GM12801 (cell line): ENCODE results near the gene MYT1.

Experiments used
- TF ChIP-seq, protein P1 (sequence below): IDR thresholded peaks from one replicate; pipeline ENCODE4 v1.5.1; 2011; ENCODE audit warnings: control low read depth; ENCODE audit not compliant: insufficient read length; ENCODE audit errors: extremely low read depth

The MYT1 gene

DNA sequence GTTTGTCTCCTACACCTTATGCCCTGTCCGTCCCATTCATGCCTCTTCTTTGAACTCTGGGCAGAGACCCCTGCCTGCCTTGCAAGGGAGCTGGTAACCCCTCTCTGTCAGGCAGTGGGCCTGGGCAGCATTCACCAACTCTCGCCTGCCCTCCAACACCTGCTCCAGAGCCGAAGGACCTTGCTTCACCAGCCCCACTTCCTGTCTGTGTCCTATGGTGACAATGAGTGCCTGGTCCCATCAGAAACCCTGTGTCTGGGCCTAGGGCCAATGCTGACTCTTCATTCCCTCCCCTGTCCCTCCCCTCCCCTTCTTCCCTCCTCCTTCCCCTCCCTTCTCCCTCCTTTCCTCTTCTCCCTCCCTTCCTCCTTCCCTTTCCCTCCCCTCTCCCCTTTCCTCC lies 68.5 kb downstream of the MYT1 start:
- TF ChIP-seq, protein P1, sequence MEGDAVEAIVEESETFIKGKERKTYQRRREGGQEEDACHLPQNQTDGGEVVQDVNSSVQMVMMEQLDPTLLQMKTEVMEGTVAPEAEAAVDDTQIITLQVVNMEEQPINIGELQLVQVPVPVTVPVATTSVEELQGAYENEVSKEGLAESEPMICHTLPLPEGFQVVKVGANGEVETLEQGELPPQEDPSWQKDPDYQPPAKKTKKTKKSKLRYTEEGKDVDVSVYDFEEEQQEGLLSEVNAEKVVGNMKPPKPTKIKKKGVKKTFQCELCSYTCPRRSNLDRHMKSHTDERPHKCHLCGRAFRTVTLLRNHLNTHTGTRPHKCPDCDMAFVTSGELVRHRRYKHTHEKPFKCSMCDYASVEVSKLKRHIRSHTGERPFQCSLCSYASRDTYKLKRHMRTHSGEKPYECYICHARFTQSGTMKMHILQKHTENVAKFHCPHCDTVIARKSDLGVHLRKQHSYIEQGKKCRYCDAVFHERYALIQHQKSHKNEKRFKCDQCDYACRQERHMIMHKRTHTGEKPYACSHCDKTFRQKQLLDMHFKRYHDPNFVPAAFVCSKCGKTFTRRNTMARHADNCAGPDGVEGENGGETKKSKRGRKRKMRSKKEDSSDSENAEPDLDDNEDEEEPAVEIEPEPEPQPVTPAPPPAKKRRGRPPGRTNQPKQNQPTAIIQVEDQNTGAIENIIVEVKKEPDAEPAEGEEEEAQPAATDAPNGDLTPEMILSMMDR = no peak

DNA sequence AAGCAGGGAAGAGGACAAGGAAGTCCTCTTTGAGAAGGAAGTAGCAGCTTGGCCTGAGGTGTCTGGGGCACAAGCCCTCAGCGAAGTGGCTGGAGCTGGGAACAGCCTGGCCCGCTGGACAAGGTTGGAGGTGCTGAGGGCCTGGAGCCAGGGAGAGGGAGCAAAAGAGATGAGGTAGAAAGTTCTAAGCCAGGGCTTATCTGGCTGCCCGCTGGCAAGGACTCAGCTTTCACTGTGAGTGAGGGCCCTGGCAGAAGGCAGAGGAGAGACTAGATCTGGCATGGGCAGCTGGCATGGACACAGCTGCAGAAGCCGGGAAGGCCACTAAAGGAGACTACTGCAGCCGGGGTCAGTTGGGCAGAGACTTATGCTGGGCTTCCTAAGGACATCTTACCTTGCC lies 69.5 kb downstream of the MYT1 start:
- TF ChIP-seq, protein P1 = no peak

DNA sequence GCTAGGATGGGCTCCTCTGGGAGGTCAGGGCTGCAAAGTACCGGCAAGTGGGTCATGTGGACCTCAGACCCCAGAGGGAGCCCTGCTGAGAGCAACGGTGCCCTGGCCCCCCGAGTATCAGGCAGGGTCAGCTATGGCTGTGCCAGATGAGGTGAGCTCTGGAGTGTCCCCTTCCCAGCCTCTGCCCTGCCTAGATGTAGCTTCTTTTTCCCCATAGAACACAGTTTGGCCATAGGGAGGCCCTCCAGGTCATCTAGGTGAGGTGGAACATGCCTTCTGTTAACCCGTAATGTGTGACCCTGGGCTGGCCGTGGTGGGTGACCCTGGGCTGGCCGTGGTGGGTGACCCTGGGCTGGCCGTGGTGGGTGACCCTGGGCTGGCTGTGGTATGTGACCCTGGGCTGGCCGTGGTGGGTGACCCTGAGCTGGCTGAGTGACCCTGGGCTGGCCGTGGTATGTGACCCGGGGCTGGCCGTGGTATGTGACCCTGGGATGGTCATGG lies 70.1 kb downstream of the MYT1 start:
- TF ChIP-seq, protein P1 = no peak

DNA sequence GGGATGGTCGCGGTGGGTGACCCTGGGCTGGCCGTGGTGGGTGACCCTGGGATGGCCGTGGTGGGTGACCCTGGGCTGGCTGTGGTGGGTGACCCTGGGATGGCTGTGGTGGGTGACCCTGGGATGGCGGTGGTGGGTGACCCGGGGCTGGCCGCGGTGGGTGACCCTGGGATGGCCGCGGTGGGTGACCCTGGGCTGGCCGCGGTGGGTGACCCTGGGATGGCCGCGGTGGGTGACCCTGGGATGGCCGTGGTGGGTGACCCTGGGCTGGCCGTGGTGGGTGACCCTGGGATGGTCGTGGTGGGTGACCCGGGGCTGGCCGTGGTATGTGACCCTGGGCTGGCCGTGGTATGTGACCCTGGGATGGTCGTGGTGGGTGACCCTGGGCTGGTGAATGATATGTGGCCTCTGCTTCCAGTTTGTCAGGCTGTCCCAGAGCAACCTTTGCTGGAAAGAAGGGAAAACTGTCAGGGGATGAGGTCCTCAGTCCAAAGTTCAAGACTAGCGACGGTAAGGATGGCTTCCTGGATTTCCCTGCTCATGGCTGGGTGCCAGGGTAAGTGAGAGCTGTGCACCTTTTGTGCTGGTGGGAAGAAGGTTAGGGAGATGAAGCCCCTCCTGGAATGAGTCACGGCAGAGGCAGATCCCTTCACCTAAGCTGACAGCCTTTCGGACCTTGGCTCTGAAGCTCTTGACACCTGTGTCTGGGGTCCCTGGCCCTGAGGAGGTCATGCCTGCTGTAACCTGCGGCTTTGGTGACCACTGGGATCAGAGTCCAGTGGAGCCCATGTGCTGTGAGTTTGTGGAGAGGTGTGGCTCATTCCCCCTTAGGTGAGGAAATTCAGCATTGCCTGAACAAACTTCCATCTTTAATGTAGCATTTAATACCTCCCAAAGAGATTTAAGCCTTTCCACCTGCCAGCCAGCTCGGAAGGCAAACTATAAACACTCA lies 72.2 kb downstream of the MYT1 start:
- TF ChIP-seq, protein P1 = no peak

DNA sequence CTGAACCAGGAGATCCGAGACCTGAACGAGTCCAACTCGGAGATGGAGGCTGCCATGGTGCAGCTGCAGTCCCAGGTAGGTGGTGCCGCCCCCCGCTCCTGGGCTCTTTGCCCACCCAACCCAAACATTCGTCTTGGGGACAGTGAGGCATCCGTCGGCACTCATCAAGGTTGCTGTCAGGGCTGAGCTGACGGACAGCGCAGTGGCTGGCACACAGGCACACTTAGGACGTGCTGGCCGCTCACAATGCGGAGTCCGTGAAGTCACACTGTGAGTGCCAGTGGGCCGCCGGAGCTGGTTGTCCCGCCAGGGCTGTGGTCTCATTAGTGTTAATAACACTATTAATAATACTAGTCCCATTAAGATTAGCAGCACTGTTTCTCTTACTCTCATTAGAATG lies 73.1 kb downstream of the MYT1 start:
- TF ChIP-seq, protein P1 = no peak

DNA sequence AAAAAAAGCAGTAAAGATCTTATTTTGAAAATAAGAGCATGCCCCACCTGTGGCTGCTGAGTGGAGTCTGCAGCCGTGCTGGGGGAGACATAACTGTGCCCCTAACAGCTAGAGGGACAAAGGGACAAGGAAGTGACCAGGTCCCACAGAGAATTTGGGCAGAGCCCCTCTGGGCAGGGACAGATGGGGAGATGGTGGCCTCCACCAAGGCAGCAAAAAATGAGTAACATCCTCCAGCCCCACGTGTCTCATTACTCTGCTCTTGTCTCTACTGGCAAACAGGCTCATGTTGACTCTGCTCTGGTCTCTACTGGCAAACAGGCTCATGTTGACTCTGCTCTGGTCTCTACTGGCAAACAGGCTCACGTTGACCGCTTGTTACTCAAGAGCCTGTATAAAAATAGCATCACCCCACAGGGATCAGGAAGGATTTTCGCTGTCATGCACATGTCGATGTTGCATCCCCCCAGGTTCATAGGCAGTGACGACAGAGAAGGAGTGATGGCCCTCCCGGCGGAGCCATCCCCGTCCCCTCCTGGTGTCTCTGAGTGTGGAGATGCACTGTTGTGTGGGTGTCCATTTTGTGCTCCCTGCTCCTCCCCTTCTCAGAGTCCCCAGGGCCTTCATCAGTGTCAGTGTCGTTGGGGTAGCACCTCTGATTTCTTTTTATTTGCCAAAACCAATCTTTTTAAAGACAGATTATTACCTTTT lies 74.0 kb downstream of the MYT1 start:
- TF ChIP-seq, protein P1 = no peak

DNA sequence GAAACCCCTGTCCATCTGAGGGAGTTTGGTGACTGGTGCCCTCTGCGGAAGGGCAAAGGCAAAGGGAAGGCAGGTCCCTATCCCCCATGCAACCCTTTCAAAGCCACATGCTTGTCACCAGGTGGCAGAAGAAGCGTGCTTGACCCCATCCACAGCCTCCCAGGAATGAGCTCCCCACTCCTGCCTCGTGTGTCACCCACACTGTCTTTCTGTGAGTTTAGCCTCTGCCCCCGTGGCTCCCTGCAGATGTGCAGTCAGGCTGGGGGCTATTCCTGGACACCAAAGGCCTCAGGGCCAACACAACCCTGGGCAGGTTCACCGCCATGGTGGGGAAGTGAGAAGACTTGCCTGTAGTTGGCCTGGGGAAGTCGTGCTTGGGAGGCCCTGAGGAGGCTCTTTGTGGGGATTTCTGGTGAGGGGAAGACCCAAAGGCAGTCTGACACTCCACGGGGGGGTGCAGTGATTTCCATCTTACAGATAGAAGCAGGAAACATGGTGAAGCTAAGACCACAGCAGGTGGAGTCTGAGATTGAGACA lies 74.7 kb downstream of the MYT1 start:
- TF ChIP-seq, protein P1 = no peak
